ENCODE measurements around the gene DNAI7. TPM values are rescaled to one million over a fixed set of nuclear protein-coding genes. Genes with fewer than 3 reads are reported as not detected.

The DNAI7 gene
- total RNA-seq, 1 experiment from 2014 or later: 0.52 TPM

GRCh38 chr12:25189656-25190055 lies 5.3 kb downstream of the DNAI7 start:
- POLR2A ChIA-PET: no interaction called here
- CTCF ChIA-PET: no interaction called here
- intact Hi-C loops (cut with micrococcal nuclease): no loop called here

GRCh38 chr12:25187781-25188180 lies 7.2 kb downstream of the DNAI7 start:
- no peaks in the 10 kb centered on the region for H3K27me3 ChIP-seq (ENCODE audit: insufficient read depth, low read length)
- BruUV-seq (replicated peaks): no TSS peak
- intact Hi-C loops (cut with micrococcal nuclease): no loop called here
- no peak overlapping the region for H2AFZ ChIP-seq (ENCODE audit: low read depth, low read length, poor library complexity, severe bottlenecking)
- no peak for DNase-seq (ENCODE audit: low read depth, low spot score)
- POLR2A ChIA-PET: no interaction called here
- H3K79me2 ChIP-seq (ENCODE audit: insufficient read depth, low read length): no peaks in the 10 kb centered on the region
- no peak overlapping the region for H3K4me2 ChIP-seq (ENCODE audit: low read length)
- H3K9ac ChIP-seq (ENCODE audit: low read length): no peak overlapping the region
- no peaks in the 10 kb centered on the region for H4K20me1 ChIP-seq (ENCODE audit: insufficient read depth)
- no peaks in the 10 kb centered on the region for H3K36me3 ChIP-seq (ENCODE audit: control insufficient read depth in 1 of 2, insufficient read depth in 2 of 2, low read length in 2 of 2)
- H3K4me3 ChIP-seq (replicated peaks in 1 of 2; ENCODE audit: low read depth in 1 of 2, low read length in 2 of 2): no peak overlapping the region
- H3K9me2 ChIP-seq (ENCODE audit: insufficient read depth): no peaks in the 10 kb centered on the region
- RAD21 ChIA-PET (ENCODE audit: low non-redundant PET in 1 of 2, low total read pairs in 2 of 2, uncharacterized antibody in 2 of 2, unreplicated experiment in 2 of 2): no interaction called here
- H3K27ac ChIP-seq (ENCODE audit: low read depth, low read length): no peak overlapping the region
- 0 out of 2 replicates have a peak, but pooled peaks have one; percentile 38 for ATAC-seq
- CTCF ChIA-PET: no interaction called here
- no peaks in the 10 kb centered on the region for H3K9me3 ChIP-seq (ENCODE audit: control insufficient read depth in 1 of 2, insufficient read depth in 1 of 2, low read depth in 1 of 2, low read length in 2 of 2)
- H3K4me1 ChIP-seq (ENCODE audit: control insufficient read depth in 1 of 2, insufficient read depth in 2 of 2, low read length in 2 of 2): peaks cover 18 to 23% of the 10 kb centered on the region in 2 experiments
- TF ChIP-seq JUND (IDR thresholded peaks at IDR 0.05) (no peak), POLR2A (IDR thresholded peaks at IDR 0.05; ENCODE audit: borderline replicate concordance, extremely low read depth, insufficient read depth, insufficient read length) (no peak), TCF7L2 (IDR thresholded peaks at IDR 0.05; ENCODE audit: borderline replicate concordance, extremely low read depth, insufficient read depth, insufficient read length) (no peak), SRF (IDR thresholded peaks at IDR 0.05; ENCODE audit: low read depth) (no peak), SP1 (IDR thresholded peaks at IDR 0.05; ENCODE audit: low read depth) (no peak), FOSL1 (IDR thresholded peaks at IDR 0.05; ENCODE audit: low read depth) (no peak), MAX (IDR thresholded peaks at IDR 0.05) (no peak), ZBTB33 (IDR thresholded peaks at IDR 0.05; ENCODE audit: extremely low read depth, insufficient replicate concordance, low read length) (no peak), EGR1 (IDR thresholded peaks at IDR 0.05; ENCODE audit: low read depth) (no peak), CBX3 (IDR thresholded peaks at IDR 0.05; ENCODE audit: low read depth) (no peak), ZNF274 (IDR thresholded peaks at IDR 0.05; ENCODE audit: low read depth, low read length) (no peak), CEBPB (IDR thresholded peaks at IDR 0.05; ENCODE audit: low read depth) (no peak), CTCF (IDR thresholded peaks at IDR 0.05 in 2 of 3, conservative IDR thresholded peaks at IDR 0.05 in 1 of 3; ENCODE audit: borderline replicate concordance in 1 of 3, insufficient read depth in 1 of 3, low read depth in 2 of 3, low read length in 2 of 3) (no peak), EZH2phosphoT487 (IDR thresholded peaks at IDR 0.05; ENCODE audit: borderline replicate concordance) (no peak), YY1 (IDR thresholded peaks at IDR 0.05; ENCODE audit: extremely low read depth, insufficient replicate concordance, low read depth, low read length) (no peak), ELF1 (IDR thresholded peaks at IDR 0.05; ENCODE audit: borderline replicate concordance, low read depth) (no peak)

More at GRCh38 chr12:25189656-25190055, 5.3 kb downstream of the DNAI7 start:
- no peak overlapping the region for H3K9ac ChIP-seq (ENCODE audit: low read length)
- H3K9me2 ChIP-seq (ENCODE audit: insufficient read depth): no peaks in the 10 kb centered on the region
- no peaks in the 10 kb centered on the region for H3K79me2 ChIP-seq (ENCODE audit: insufficient read depth, low read length)
- BruUV-seq (replicated peaks): no TSS peak
- H4K20me1 ChIP-seq (ENCODE audit: insufficient read depth): no peaks in the 10 kb centered on the region
- no peaks in the 10 kb centered on the region for H3K9me3 ChIP-seq (ENCODE audit: control insufficient read depth in 1 of 2, insufficient read depth in 1 of 2, low read depth in 1 of 2, low read length in 2 of 2)
- H3K4me1 ChIP-seq (ENCODE audit: control insufficient read depth in 1 of 2, insufficient read depth in 2 of 2, low read length in 2 of 2): peaks cover 18 to 30% of the 10 kb centered on the region in 2 experiments
- no peaks in the 10 kb centered on the region for H3K36me3 ChIP-seq (ENCODE audit: control insufficient read depth in 1 of 2, insufficient read depth in 2 of 2, low read length in 2 of 2)
- H3K27me3 ChIP-seq (ENCODE audit: insufficient read depth, low read length): no peaks in the 10 kb centered on the region
- peak overlapping the region; percentile 32 for H2AFZ ChIP-seq (ENCODE audit: low read depth, low read length, poor library complexity, severe bottlenecking)
- RAD21 ChIA-PET (ENCODE audit: low non-redundant PET in 1 of 2, low total read pairs in 2 of 2, uncharacterized antibody in 2 of 2, unreplicated experiment in 2 of 2): no interaction called here
- ATAC-seq (no peak), DNase-seq (ENCODE audit: low read depth, low spot score) (no peak)
- no peak overlapping the region for H3K4me3 ChIP-seq (replicated peaks in 1 of 2; ENCODE audit: low read depth in 1 of 2, low read length in 2 of 2)
- TF ChIP-seq MAX (IDR thresholded peaks at IDR 0.05) (0 out of 2 replicates have a peak, but pooled peaks have one; percentile 5), CBX3 (IDR thresholded peaks at IDR 0.05; ENCODE audit: low read depth) (no peak), RAD21 (IDR thresholded peaks at IDR 0.05; ENCODE audit: low read depth) (no peak)
- peak overlapping the region; percentile 54 for H3K4me2 ChIP-seq (ENCODE audit: low read length)
- H3K27ac ChIP-seq (ENCODE audit: low read depth, low read length): no peak overlapping the region

Measured in HCT116 (cell line).